Fibroblast of lung (primary cell): ENCODE results near the gene UNC45A.

ENCODE experiments used
- CTCF ChIP-seq, 2 donors: IDR thresholded peaks in 1 of 2; conservative IDR thresholded peaks in 1 of 2; 1 replicate in 1 of 2; 2 replicates in 1 of 2; pipeline ENCODE4 v1.5.1; 2011 to 2012; ENCODE audit warnings: low read length in 2 of 2, control low read depth in 1 of 2, inconsistent platforms in 1 of 2, low read depth in 1 of 2, mild to moderate bottlenecking in 1 of 2
- EZH2 ChIP-seq: IDR thresholded peaks from 2 replicates; pipeline ENCODE4 v1.5.1; 2012; ENCODE audit warnings: low read length, control low read depth, mild to moderate bottlenecking; ENCODE audit errors: missing control alignments

GRCh38 chr15:90959894-90960293 lies 24.8 kb downstream of the UNC45A start:
- no peak for TF ChIP-seq EZH2
- TF ChIP-seq CTCF (conservative IDR thresholded peaks at IDR 0.05 in 1 of 2, IDR thresholded peaks at IDR 0.05 in 1 of 2; ENCODE audit: low read depth in 1 of 2, low read length in 2 of 2) = no peak
